Fibroblast of villous mesenchyme (primary cell): ENCODE measurements around the gene PTPN7. TPM values are rescaled to one million over a fixed set of nuclear protein-coding genes. Genes with fewer than 3 reads are reported as not detected.

Experiments
- DNase-seq: peaks from one replicate; pipeline ENCODE4 v3.0.0-alpha.2; 2010; ENCODE audit warnings: low read depth
- H3K4me3 ChIP-seq: 2 replicates; pipeline ENCODE4 v1.5.1; 2011; ENCODE audit warnings: low read depth, mild to moderate bottlenecking, low read length
- CTCF ChIP-seq: IDR thresholded peaks from 2 replicates; pipeline ENCODE4 v1.5.1; 2012; ENCODE audit warnings: low read depth, mild to moderate bottlenecking, low read length; ENCODE audit not compliant: insufficient read depth
- total RNA-seq: library from RNA; depleted of rRNA; stranded (reverse); fragments of >200 nt; gene quantifications from 2 replicates; pipeline ENCODE4 v1.2.3, GENCODE V29; 2012

The PTPN7 gene
- total RNA-seq, 1 donor = not detected

GRCh38 chr1:202101184-202101583, 59.2 kb downstream of the PTPN7 start:
- no peak overlapping the region for H3K4me3 ChIP-seq
- no peak for DNase-seq
- TF ChIP-seq CTCF = no peak

Other genes with a start within 250 kb of the PTPN7 start
- gene LMOD1, start 214.1 kb downstream of the PTPN7 start, total RNA-seq = 44.1 and 50.1 TPM in 2 replicates
- gene TIMM17A, start 205.1 kb downstream of the PTPN7 start, total RNA-seq = 58.9 and 94.1 TPM in 2 replicates
- 77.0 and 93.7 TPM in 2 replicates for gene RNPEP, start 178.0 kb downstream of the PTPN7 start, total RNA-seq
- gene ELF3, start 150.0 kb downstream of the PTPN7 start, total RNA-seq = 0.32 and 3.9 TPM in 2 replicates
- under 0.01 TPM in 1 of 2 replicates, not detected in the other for gene GPR37L1, start 37.7 kb downstream of the PTPN7 start, total RNA-seq
- gene ARL8A, start 15.9 kb downstream of the PTPN7 start, total RNA-seq = 18.7 and 28.5 TPM in 2 replicates
- gene LGR6, start 33.2 kb upstream of the PTPN7 start, total RNA-seq = not detected in 2 replicates
- gene UBE2T, start 181.3 kb upstream of the PTPN7 start, total RNA-seq = 23.5 and 35.8 TPM in 2 replicates
- 21.6 and 22.9 TPM in 2 replicates for gene PPP1R12B, start 188.1 kb upstream of the PTPN7 start, total RNA-seq